Neuronal stem cell (in vitro differentiated cells): Measurements from ENCODE around the gene CAPRIN2.
A peak's percentile ranks its signal among the peaks of the same experiment; 100 is the strongest.

Experiments
- DNase-seq: peaks from one replicate; pipeline ENCODE4 v3.0.0-alpha.2; 2013; ENCODE audit warnings: low spot score
- H2AFZ ChIP-seq: one replicate; pipeline ENCODE4 v1.6.1; 2013; ENCODE audit warnings: mild to moderate bottlenecking, low read length, inconsistent platforms
- H2AK5ac ChIP-seq: 2 replicates; pipeline ENCODE4 v1.6.1; 2013; ENCODE audit warnings: low read depth, mild to moderate bottlenecking, inconsistent platforms, low read length, moderate library complexity, mixed read lengths
- H2BK120ac ChIP-seq: 2 replicates; pipeline ENCODE4 v1.6.1; 2013; ENCODE audit warnings: low read depth, mild to moderate bottlenecking, inconsistent platforms, low read length, moderate library complexity, mixed read lengths
- H2BK12ac ChIP-seq: one replicate; pipeline ENCODE4 v1.6.1; 2013; ENCODE audit warnings: low read length, inconsistent platforms
- H2BK15ac ChIP-seq: 2 replicates; pipeline ENCODE4 v1.6.1; 2013; ENCODE audit warnings: mild to moderate bottlenecking, low read length, inconsistent platforms, mixed read lengths
- H2BK5ac ChIP-seq: one replicate; pipeline ENCODE4 v1.6.1; 2013; ENCODE audit warnings: inconsistent platforms, mild to moderate bottlenecking, low read length, moderate library complexity
- H3K14ac ChIP-seq: one replicate; pipeline ENCODE4 v1.6.1; 2013; ENCODE audit warnings: low read length, inconsistent platforms
- H3K18ac ChIP-seq: 2 replicates; pipeline ENCODE4 v1.6.1; 2013; ENCODE audit warnings: low read length, inconsistent platforms
- H3K23ac ChIP-seq: 2 replicates; pipeline ENCODE4 v1.6.1; 2013; ENCODE audit warnings: low read depth, mild to moderate bottlenecking, mixed read lengths, low read length, inconsistent platforms; ENCODE audit not compliant: poor library complexity
- H3K27ac ChIP-seq: replicated peaks from 3 replicates; pipeline ENCODE4 v1.5.1; 2013; ENCODE audit warnings: low read length, inconsistent platforms
- H3K27me3 ChIP-seq, 3 experiments: 2 replicates each; pipeline ENCODE4 v1.6.1; 2013; ENCODE audit warnings: low read length in 3 of 3, mild to moderate bottlenecking in 2 of 3, inconsistent platforms in 1 of 3, low read depth in 1 of 3, mixed read lengths in 1 of 3, moderate library complexity in 1 of 3; ENCODE audit not compliant: control insufficient read depth in 3 of 3, insufficient read depth in 3 of 3
- H3K36me3 ChIP-seq, 2 donors: replicated peaks in 1 of 2; 2 replicates each; pipeline ENCODE4 v1.6.1; 2013; ENCODE audit warnings: low read length in 2 of 2; ENCODE audit not compliant: control insufficient read depth in 2 of 2, insufficient read depth in 2 of 2
- H3K4ac ChIP-seq: 2 replicates; pipeline ENCODE4 v1.6.1; 2013; ENCODE audit warnings: inconsistent platforms, mild to moderate bottlenecking, low read length, moderate library complexity
- H3K4me1 ChIP-seq, 2 donors: 1 replicate in 1 of 2; 2 replicates in 1 of 2; pipeline ENCODE4 v1.6.1; 2013; ENCODE audit warnings: low read length in 2 of 2, low read depth in 1 of 2; ENCODE audit not compliant: control insufficient read depth in 2 of 2, insufficient read depth in 1 of 2
- H3K4me2 ChIP-seq: one replicate; pipeline ENCODE4 v1.6.1; 2013; ENCODE audit warnings: mild to moderate bottlenecking, low read length, inconsistent platforms; ENCODE audit not compliant: insufficient read depth, poor library complexity, severe bottlenecking
- H3K4me3 ChIP-seq, 2 donors: 2 replicates each; pipeline ENCODE4 v1.5.1; 2013; ENCODE audit warnings: low read length in 2 of 2, mild to moderate bottlenecking in 2 of 2, inconsistent platforms in 1 of 2, moderate library complexity in 1 of 2
- H3K79me1 ChIP-seq: one replicate; pipeline ENCODE4 v1.6.1; 2013; ENCODE audit warnings: low read depth, mild to moderate bottlenecking, inconsistent platforms, low read length, moderate library complexity
- H3K9ac ChIP-seq: one replicate; pipeline ENCODE4 v1.6.1; 2013; ENCODE audit warnings: mild to moderate bottlenecking, low read depth, low read length, inconsistent platforms; ENCODE audit not compliant: poor library complexity
- H3K9me3 ChIP-seq, 2 donors: replicated peaks in 1 of 2; 2 replicates each; pipeline versions ENCODE3 to v1.6.1; 2013; ENCODE audit warnings: low read length in 2 of 2, mild to moderate bottlenecking in 2 of 2, inconsistent platforms in 1 of 2, low read depth in 1 of 2, mixed read lengths in 1 of 2, moderate library complexity in 1 of 2; ENCODE audit not compliant: control insufficient read depth in 2 of 2, insufficient read depth in 1 of 2
- H4K8ac ChIP-seq: one replicate; pipeline ENCODE4 v1.6.1; 2013; ENCODE audit warnings: low read depth, mild to moderate bottlenecking, inconsistent platforms, low read length, moderate library complexity
- H4K91ac ChIP-seq: one replicate; pipeline ENCODE4 v1.6.1; 2013; ENCODE audit warnings: low read length, low read depth, mild to moderate bottlenecking, inconsistent platforms; ENCODE audit not compliant: poor library complexity
- WGBS, 2 donors: extraction: QIAGEN DNeasy Blood & Tissue Kit; methylation state at CpG; one replicate each; pipeline ENCODE4 v1.1.7; 2013; ENCODE audit warnings: missing lambda C conversion rate in 2 of 2, mixed read lengths in 1 of 2; ENCODE audit not compliant: insufficient read length in 2 of 2, insufficient replicate concordance in 1 of 2; ENCODE audit errors: extremely low coverage in 2 of 2; 5-methylcytosine and 5-hydroxymethylcytosine counted together

Gene CAPRIN2

DNA sequence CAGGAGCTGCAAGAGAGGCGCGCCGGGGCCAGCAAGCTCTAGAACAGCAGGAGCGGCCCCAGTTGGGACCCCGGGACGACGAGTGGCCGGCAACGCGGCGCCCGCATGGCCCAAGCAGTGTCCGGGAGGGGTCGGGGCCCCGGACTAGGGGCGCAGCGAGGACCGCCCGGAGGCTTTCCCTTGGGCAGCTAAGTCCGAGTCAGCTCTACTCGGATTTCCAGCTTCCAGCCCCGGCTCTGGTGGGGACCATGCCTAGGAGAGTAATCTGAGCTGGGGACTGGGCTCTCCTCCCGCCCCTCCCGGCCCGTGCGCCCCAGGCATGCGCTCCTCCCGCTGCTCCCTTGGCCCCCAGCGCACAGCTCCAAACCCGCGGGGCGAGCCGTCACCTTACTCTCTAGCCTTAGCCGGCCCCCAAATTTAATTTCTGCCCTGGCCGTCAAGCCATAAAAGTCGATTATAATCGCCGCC, 41.6 kb upstream of the CAPRIN2 start:
- Histone ChIP-seq H3K79me1 (no peaks in the 10 kb centered on the region), H2BK15ac (peak overlapping the region; percentile 68), H3K18ac (peak overlapping the region; percentile 98), H2BK120ac (peak overlapping the region; percentile 69), H3K4me2 (peak overlapping the region; percentile 100), H4K8ac (no peak overlapping the region), H2AK5ac (no peak overlapping the region), H3K9me3 (peaks cover 0 to 2% of the 10 kb centered on the region in 2 donors), H3K27me3 (peaks cover 0 to 31% (median 8%) of the 10 kb centered on the region in 3 experiments), H3K27ac (no peak overlapping the region), H3K4ac (no peak overlapping the region), H3K4me1 (peaks cover 6 to 15% of the 10 kb centered on the region in 2 donors), H2AFZ (peak overlapping the region; percentile 93), H2BK12ac (no peak overlapping the region), H3K14ac (no peak overlapping the region), H3K23ac (no peak overlapping the region), H2BK5ac (no peak overlapping the region), H3K4me3 (peak overlapping the region; percentile 42 to 76), H4K91ac (no peak overlapping the region), H3K9ac (peak overlapping the region; percentile 88), H3K36me3 (no peaks in the 10 kb centered on the region)
- DNase-seq: peak; percentile 66
- no CpG with 5 or more reads among the region's 38 CpGs for WGBS, 2 donors

GRCh38 chr12:30795410-30796312, 40.9 kb upstream of the CAPRIN2 start:
- peak overlapping the region; percentile 3 for H3K27ac ChIP-seq

GRCh38 chr12:30794591-30795409, 40.0 kb upstream of the CAPRIN2 start:
- Histone ChIP-seq H2BK120ac (no peak overlapping the region), H3K18ac (peak overlapping the region; percentile 59), H3K36me3 (no peaks in the 10 kb centered on the region), H2AK5ac (no peak overlapping the region), H3K4ac (no peak overlapping the region), H3K14ac (no peak overlapping the region), H2BK5ac (no peak overlapping the region), H3K9me3 (no peaks in the 10 kb centered on the region), H4K8ac (no peak overlapping the region), H3K4me1 (peaks cover 6 to 15% of the 10 kb centered on the region in 2 donors), H2BK12ac (no peak overlapping the region), H3K4me3 (no peak overlapping the region), H2AFZ (peak overlapping the region; percentile 93), H3K27ac (peak overlapping the region; percentile 19), H3K4me2 (peak overlapping the region; percentile 100), H4K91ac (no peak overlapping the region), H3K23ac (no peak overlapping the region), H2BK15ac (no peak overlapping the region), H3K79me1 (no peaks in the 10 kb centered on the region), H3K9ac (no peak overlapping the region), H3K27me3 (peaks cover 0 to 34% (median 8%) of the 10 kb centered on the region in 3 experiments)
- no CpG with 5 or more reads among the region's 13 CpGs for WGBS, 2 donors
- DNase-seq: peak; percentile 23

More at GRCh38 chr12:30795410-30796312, 40.9 kb upstream of the CAPRIN2 start:
- Histone ChIP-seq H2BK12ac (peak overlapping the region; percentile 66), H3K4ac (no peak overlapping the region), H2BK5ac (peak overlapping the region; percentile 97), H3K18ac (peak overlapping the region; percentile 98), H3K14ac (peak overlapping the region; percentile 94), H4K8ac (no peak overlapping the region), H3K27me3 (peaks cover 0 to 34% (median 8%) of the 10 kb centered on the region in 3 experiments), H3K79me1 (no peaks in the 10 kb centered on the region), H2BK15ac (peak overlapping the region; percentile 68), H3K23ac (peak overlapping the region; percentile 82), H4K91ac (peak overlapping the region; percentile 34), H2BK120ac (peak overlapping the region; percentile 69), H2AK5ac (peak overlapping the region; percentile 27), H3K4me2 (peak overlapping the region; percentile 100), H2AFZ (peak overlapping the region; percentile 93), H3K36me3 (no peaks in the 10 kb centered on the region), H3K4me1 (peaks cover 6 to 15% of the 10 kb centered on the region in 2 donors), H3K9ac (peak overlapping the region; percentile 88), H3K9me3 (peaks cover 0 to 2% of the 10 kb centered on the region in 2 donors), H3K4me3 (peak overlapping the region; percentile 42 to 76)
- no CpG with 5 or more reads among the region's 65 CpGs for WGBS, 2 donors
- DNase-seq: peak; percentile 53
